Measurements from ENCODE around the gene MCM7.

MCM7 gene

DNA sequence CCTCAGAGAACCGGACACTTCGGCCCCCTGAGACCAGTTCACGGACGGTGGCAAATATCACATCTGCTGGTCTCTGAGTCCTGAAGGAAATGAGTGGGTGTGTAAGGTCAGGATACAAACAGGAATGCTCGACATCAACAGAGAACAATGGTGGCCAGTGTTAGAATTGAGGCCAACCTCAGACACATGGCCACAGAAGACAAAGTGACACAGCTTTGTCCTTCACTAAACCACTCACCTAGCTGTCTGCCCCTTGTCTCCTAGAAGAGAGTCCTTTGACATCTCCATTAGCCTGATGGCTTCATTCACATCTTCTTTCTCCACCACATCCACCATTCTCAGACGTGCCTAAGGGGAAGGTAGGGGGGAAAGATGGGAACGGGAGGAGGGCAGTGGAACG is 8.1 kb downstream of the MCM7 start:
- no peak for DNase-seq

DNA sequence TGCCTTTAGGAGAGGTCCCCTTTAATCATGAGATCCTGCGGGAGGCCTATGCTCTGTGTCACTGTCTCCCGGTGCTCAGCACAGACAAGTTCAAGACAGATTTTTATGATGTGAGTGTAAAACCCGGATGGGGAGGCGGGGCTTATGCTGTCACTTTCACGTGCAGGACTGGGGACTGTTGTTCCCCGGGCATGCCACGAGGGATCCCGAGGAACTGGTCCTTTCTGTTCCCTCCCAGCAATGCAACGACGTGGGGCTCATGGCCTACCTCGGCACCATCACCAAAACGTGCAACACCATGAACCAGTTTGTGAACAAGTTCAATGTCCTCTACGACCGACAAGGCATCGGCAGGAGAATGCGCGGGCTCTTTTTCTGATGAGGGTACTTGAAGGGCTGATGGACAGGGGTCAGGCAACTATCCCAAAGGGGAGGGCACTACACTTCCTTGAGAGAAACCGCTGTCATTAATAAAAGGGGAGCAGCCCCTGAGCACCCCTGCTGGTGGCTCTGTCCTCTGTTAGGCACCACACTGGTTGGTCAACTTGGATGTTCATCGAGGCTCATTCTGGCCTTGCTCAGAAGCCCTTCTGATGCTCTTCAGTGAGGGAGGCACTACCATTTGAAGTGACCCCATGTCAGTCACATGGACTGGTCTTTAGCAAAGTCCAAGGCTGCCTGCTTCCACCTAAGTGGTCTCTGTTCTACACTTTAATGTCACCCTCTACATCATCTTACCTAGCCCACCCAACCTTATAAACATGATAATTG is 9.6 kb downstream of the MCM7 start:
- DNase-seq, result no peak

DNA sequence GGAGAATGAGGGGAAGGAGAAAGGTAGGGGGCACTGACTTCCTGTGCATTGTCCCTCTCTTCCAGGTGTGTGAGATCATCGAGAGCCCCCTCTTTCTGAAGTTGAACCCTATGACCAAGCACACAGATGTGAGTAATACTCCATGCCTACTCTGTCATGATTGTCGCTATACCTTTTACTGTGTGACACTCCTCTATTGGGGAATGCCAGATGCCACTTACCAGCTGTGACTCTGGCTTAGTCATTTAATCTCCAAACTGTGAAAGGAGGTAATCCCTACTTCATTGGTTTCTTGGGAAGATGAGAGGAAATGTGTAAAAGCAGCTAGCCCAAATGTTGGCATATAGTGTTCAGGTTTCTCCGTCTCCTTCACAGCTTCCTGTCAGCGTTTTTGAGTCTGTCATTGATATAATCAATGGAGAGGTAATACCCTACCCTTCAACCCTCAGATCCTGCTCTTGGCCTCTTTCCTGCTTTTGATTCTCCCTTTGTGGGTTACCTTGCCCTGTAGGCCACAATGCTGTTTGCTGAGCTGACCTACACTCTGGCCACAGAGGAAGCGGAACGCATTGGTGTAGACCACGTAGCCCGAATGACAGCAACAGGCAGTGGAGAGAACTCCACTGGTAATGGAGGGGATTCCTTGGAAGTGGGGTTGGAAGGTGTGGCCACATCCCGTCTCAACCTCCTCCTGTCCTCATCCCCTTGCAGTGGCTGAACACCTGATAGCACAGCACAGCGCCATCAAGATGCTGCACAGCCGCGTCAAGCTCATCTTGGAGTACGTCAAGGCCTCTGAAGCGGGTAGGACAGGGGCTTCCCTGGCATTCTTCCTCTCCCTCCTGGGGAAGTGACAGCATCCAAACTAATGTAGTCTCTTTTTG is 10.4 kb downstream of the MCM7 start:
- DNase-seq, result no peak

DNA sequence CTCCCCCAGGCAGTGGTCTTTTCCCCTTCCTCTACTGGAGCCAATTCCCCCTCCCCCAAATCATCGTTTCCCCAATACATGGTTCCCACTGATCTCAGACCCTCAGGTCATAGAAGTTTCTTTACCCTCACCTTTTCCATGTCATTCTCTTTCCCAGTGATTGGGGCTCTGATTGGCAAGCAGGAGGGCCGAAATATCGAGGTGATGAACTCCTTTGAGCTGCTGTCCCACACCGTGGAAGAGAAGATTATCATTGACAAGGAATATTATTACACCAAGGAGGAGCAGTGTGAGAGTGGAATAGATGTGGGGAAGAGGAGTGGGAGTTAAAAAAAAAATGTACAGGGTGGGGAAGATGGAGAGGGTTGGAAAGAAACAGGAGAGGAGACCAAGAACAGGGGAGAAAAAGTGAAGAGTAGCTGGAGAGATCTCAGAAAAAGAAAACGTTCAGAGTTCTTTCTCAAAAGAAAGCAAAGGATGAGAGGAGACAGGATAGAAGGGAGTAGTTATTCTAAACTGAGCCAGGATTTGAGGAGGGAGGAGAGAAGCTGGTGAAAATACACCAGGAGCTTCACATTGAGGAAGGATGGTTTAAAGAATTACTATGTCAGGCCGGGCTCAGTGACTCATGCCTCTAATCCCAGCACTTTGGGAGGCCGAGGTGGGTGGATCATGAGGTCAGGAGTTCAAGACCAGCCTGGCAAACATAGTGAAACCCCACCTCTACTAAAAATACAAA is 11.6 kb downstream of the MCM7 start:
- DNase-seq, result no peak

DNA sequence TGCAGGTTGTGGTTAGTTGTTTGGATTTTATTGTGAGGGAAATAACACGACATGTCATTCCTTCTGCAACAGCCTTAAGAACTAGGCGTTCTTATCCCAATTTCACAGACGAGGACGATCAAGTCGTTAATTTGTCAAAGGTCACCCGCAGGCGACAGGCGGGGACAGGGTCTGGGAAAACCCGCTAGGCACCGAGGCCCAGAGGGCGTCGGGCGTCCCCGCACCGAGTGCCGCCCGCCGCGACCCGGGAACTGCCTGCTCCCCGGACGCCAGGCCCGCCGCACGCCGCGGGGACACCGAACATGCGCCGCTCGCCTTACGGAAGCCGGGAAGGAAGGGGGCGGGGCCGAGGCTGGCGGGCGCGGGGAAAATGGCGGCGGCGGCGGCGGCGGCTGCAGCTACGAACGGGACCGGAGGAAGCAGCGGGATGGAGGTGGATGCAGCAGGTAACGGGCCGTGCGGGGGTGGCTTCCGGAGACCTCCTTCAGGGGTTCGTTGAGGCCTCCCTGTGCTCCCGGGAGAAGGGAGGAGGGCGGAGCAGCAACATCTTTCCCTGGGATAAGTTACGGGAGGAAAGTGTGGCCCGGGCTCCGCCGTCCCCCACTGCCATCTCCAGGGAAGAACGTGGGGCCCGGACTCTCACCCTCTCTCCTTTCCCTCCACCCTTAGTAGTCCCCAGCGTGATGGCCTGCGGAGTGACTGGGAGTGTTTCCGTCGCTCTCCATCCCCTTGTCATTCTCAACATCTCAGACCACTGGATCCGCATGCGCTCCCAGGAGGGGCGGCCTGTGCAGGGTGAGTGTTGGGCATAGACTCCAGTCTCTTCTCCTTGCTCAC is 12.4 kb downstream of the MCM7 start, which contains the start of gene COPS6:
COPS6 (plus strand) TSS at position 349 of the 837 bp plus-strand sequence; CDS start at position 371, 22 bp downstream.
- peak; percentile 48 for DNase-seq

DNA sequence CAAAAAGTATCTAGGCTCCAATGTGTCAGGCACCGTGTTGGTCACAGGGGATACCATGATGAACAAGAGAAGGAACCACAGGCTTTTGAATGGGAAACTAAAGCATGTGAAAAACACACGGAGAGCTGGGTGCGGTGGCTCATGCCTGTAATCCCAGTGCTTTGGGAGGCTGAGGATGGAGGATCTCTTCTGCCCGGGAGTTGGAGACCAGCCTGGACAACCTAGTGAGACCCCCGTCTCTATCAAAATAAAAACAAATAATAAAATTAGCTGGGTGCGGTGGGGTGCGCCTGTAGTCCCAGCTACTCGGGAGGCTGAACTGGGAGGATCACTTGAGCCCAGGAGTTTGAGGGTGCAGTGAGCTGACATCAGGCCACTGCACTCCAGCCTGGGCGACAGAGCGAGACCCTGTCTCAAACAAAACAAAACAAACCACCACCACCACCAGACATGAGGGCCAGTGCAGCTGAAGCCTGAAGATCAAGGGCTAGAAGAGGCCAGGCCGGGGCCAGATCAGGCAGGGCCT is 13.0 kb downstream of the MCM7 start:
- no peak for DNase-seq

DNA sequence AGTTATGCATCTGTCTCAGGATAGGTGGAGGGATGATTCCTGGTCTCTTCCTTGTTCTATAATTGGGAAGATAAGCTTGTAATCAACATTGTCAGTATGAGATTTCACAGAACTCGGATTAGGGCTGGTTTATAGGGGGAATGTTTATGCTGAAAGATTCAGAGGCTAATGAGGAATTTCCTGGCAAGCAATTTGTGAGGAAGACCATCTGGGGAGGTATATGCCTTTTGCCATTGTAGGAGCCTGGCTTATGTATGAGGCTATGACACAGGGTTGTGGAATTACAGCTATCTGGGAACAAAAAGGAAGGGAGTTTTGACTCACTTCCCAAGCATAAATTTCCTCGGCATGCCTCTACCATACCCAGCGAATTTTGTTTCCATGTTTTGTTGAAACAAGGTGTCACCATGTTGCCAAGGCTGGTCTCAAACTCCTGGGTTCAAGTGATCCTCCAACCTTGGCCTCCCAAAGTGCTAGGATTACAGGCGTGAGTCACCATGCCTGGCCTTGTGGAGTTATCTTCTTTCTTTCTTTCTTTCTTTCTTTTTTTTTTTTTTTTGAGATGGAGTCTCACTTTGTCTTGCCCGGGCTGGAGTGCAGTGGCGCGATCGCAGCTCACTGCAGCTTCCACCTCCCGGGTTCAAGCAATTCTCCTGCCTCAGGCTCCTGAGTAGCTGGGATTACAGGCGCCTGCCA is 14.0 kb downstream of the MCM7 start:
- peak; percentile 65 for DNase-seq

DNA sequence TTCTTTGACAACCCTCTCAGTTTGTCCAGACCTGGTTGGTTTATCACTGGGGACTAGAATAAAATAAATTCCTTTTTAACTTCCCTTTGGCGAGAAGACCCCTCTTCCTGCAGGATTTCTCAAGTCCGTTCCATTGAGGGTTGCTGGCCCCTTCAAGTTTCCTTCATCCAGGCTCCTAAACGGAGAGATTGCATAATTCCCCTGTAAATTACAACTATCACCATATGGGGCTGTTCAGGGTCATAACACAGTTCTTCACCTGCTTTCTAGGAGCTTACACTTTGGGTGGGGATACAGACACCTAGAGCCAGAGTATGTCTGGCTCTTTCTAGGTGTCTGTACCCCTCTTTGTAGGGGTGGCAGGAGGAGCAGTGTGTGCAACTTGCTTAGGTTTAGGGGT is 15.7 kb downstream of the MCM7 start:
- DNase-seq, result no peak

DNA sequence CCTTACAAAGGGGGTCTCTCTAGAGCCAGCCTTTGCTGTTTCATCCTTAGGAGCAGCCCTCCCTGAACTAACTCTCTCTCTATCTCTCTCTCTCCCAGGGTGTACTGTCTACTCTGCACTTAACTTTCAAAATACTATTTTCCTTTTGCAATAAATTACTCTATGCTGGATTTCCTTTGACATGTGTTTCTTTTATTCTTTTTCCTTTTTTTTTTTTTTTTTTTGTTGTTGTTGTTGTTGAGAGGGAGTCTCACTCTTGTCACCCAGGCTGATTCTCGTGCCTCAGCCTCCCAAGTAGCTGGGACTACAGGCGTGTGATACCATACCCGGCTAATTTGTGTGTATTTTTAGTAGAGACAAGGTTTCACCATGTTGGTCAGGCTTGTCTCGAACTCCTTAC is 18.2 kb downstream of the MCM7 start:
- no peak for DNase-seq

DNA sequence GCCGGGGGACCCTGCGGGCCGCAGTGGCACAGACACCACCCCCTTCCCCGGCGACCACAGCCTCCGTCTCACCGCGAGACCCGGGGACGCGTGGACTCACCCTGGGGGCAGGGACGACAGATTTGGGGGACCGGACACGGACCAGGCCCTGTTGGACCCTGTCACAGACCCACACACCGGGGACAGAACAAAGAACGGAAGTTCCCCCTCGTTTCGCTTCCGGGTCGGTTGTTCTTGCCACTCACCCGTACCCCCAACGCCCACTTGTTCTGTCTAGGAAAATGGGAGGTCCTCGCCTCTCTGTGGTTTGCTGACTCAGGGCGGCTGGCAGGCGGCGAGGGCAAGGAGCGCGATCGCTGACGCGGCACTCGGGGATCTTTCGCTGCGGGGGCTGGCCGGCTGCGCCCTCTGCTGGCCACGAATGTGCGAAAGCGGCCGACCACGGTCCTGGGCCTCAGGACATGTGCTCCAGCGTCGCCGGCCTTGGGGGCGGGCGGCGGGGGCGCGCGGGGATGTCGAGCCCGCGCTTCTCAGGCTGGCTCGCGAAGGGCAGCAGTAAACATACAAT is 19.6 kb downstream of the MCM7 start, which contains the start of gene ZNF3:
ZNF3 (minus strand) TSS at position 189 of the 568 bp plus-strand sequence. CDS start 4,366 bp downstream, outside the sequence.
- peak; percentile 98 for DNase-seq

DNA sequence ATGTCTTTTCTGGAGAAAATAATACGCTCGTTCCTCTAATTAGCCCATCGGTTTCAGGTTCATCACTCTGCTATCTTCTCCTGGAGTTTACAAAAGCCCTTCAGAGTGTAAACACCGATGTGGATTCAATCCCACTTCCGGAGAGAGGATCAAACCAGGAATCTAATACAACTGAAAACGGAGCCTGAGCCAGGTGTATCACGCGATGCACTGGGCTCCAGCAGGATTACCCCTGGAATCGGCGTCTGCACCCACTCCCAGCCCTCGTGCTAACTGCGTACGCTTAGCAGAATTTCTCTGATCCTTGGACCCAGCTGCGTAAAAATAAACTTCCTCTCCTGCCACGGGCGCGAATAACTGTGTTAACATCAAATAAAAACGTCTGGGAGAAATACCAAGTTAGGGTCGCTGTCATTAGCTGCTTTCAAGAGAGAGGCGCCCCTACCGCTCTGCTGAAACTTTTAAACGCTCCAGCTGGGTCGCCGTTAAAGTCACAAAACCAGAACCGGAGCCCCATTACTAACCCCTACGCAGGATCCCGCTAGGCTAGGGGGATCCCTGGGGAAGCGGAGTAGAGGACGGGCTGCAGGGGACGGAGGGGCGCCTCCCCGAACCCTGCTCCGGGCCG is 20.2 kb downstream of the MCM7 start:
- no peak for DNase-seq

DNA sequence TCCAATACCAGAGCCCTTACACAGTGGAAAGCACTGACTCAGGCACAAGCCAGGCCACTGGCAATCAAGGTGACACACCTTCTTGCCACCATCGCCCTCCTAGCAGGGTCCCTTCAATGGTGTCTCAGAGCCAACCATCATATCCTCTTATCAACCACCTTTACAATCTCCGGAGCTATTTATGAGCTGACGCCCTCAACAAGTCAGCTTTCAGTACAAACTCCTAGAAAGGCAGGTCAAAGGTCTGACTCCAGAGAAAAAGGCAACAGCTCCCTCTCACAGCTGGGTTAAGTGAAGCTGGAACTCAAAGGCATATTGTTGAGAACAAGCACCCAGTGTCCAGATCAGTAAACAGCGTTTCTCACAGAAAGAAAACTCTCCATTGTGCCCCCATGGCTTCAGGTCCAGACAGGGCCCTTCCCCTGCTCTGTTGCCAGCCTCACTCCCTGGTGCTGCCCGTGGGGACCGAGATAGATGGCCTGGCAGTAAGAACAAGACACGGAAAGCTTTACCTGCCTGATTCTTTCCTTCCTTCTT is 22.1 kb downstream of the MCM7 start:
- no peak for DNase-seq

DNA sequence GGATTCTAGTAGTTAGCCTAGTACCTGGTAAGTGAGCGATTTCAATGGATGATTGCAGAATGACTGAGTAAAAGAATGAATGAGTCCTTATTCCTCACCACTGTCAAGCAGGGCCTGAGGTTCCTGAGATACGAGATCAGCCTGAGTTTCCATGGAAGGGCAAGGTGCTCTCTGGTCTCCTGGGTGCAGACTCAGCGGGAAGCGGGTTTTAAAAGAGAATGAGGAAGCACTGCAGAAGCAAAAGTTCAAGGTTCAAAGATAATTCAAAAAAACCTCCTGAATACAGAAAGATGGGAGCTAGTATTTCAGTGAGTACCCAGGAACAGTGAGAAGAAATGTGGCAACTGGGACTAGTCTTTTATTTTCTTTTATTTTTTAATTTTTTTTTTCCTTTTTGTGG is 24.0 kb downstream of the MCM7 start:
- no peak for DNase-seq

DNA sequence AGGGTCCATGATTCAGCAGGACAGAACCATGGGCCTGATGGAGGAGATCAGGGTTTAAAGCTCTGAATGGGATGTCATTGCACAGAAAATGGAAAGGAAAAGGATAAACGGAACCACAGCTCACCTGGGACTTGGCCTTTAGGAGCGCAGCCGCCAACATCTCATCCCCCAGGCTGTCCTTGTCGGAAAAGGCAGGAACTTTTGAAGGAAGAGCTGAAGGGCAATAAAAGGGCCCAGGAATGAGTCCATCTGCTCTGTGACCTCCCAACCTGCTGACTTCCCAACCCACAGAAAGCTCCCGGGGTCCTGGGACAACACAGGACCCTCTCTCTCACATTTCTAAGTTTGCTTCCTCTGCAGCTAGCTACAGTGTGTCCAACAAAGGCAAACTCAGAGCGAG is 25.8 kb downstream of the MCM7 start:
- no peak for DNase-seq

DNA sequence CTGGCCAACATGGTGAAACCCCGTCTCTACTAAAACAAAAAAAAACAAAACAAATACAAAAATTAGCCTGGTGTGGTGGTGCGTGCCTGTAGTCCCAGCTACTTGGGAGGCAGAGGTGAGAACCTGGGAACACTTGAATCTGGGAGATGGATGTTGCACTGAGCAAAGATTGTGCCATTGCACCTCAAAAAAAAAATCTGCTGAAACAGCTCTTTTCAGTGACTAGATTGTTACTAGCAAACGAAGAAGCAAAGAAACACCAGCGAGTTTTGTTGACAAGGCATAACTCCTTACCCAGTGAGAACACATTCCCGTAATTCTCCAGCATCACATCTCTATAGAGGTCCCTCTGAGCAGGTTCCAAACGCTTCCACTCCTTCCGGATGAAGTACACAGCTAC is 26.4 kb downstream of the MCM7 start:
- no peak for DNase-seq

DNA sequence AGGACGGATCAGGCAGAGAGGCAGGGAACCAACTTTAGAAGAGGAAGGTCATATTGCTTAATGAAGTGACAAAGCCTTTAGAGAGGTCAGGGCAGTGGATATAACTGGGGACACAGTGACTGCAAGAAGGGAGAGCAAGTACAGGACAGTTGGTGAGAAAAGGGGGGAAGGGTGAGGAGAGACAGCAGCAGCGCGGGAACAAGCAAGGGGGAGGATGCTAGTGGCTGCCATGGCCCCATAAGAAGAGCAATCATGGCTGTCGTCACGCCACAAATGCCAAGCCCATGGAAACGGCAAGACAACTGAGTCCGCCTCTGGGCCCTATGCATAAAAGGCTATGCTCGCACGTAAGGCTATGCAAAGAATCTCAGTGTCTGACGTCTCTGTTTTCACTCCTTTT is 28.7 kb downstream of the MCM7 start:
- DNase-seq, result no peak

DNA sequence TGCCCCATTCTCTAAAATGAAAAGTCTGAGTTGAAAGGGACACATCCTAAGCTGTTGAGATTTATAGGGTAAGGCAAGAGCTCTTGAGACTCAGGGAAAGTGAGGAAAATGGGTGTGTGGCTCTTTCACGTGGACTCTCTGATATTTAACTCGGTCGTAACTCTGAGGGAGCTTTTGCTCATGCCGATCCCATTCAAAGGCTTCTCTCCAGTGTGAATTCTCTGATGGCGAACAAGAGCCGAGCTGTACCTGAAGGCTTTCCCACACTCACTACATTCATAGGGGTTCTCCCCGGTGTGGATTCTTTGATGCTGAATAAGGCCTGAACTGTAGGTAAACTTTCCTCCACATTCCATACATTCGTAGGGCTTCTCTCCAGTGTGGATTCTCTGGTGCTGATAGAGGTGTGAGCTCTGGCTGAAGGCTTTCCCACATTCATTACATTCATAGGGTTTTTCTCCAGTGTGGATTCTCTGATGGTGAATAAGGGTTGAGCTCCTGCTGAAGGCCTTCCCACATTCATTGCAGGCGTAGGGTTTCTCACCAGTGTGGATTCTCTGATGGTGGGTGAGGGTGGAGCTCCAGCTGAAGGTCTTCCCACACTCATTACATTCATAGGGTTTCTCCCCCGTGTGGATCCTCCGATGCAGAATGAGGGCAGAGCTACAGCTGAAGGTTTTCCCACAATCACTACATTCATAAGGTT is 30.0 kb downstream of the MCM7 start:
- DNase-seq, result no peak

DNA sequence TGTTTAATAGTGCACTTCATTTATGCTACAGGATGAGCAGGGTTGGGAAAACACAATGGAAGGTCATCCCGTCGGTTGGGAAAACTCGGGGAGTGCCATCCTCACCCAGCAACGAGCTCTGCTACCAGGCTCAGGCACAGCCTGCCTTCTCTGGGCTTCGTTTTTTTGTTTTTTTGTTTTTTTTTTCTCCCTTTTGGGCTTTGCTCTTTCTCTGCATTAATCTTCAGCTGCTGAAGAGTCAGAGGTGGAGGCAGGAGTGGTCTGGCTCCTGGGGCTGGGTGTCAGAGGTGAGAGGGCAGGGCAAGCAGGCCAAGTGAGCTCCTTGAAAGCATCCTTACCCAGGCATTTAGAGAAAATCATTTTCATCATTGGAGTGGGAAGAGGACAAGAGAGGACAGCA is 31.2 kb downstream of the MCM7 start:
- DNase-seq, result no peak

DNA sequence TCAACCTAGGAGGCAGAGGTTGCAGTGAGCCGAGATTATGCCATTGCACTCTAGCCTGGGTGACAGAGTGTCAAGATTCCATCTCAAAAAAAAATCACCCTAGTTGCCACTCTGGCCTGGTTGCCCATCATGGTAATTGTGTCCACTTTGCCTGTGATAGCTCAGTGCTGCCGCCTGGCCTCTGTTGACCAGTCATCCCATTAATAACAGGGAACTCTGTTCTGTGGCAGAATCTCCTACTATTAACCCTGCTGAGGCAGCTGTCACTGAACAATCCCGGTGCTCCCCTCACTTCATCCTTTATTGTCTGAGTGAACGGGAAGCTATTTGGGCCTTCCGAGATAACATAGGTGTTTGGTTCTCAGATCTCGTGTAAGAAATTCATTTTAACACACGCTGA is 34.2 kb downstream of the MCM7 start:
- no peak for DNase-seq
